Ovary (tissue), 10 donors: ENCODE results near the gene VPS41. TPM values are rescaled to one million over a fixed set of nuclear protein-coding genes. Genes with fewer than 3 reads are reported as not detected.

ENCODE experiments used
- DNase-seq, 5 donors: peaks; one replicate each; pipeline ENCODE4 v3.0.0-alpha.2; 2019 to 2020
- H3K27ac ChIP-seq, 2 donors: fragments of 200-600 bp; one replicate each; pipeline versions ENCODE4 v1.5.1 to v1.8.0; 2019 to 2022
- H3K27me3 ChIP-seq: fragments of 200-600 bp; one replicate; pipeline ENCODE4 v1.8.0; 2022
- H3K36me3 ChIP-seq: fragments of 200-600 bp; sonication (generic); one replicate; pipeline ENCODE4 v1.5.1; 2019
- H3K4me1 ChIP-seq: one replicate; pipeline ENCODE4 v1.8.1; 2013; ENCODE audit warnings: mild to moderate bottlenecking, moderate library complexity; ENCODE audit not compliant: insufficient read depth
- H3K4me3 ChIP-seq: fragments of 200-600 bp; sonication (generic); one replicate; pipeline ENCODE4 v1.5.1; 2017
- H3K9me3 ChIP-seq, 2 donors: fragments of 200-600 bp in 1 of 2; sonication (generic) in 1 of 2; one replicate each; pipeline versions ENCODE4 v1.5.1 to v1.8.1; 2013 to 2019; ENCODE audit warnings: mild to moderate bottlenecking in 1 of 2, moderate library complexity in 1 of 2
- CTCF ChIP-seq, 3 donors: fragments of 450-650 bp in 2 of 3; fragments of 200-600 bp in 1 of 3; IDR thresholded peaks; one replicate each; pipeline versions ENCODE4 v1.5.1 to v1.8.0; 2016 to 2022; ENCODE audit warnings: antibody characterized with exemption in 3 of 3, mild to moderate bottlenecking in 1 of 3
- EP300 ChIP-seq: sonication (generic); formaldehyde crosslinking; IDR thresholded peaks from one replicate; pipeline ENCODE4 v1.6.1; 2017; ENCODE audit warnings: antibody characterized with exemption
- POLR2A ChIP-seq: fragments of 450-650 bp; IDR thresholded peaks from one replicate; pipeline ENCODE4 v1.6.1; 2017; ENCODE audit warnings: antibody characterized with exemption, mild to moderate bottlenecking, moderate library complexity
- WGBS, 3 donors: extraction: QIAGEN DNeasy Blood & Tissue Kit in 1 of 3; methylation state at CpG; one replicate each; pipeline versions ENCODE4 v1.1.5 to v1.1.7; 2013 to 2017; 5-methylcytosine and 5-hydroxymethylcytosine counted together
- intact Hi-C, 4 donors: fragments of 100-400 bp; cut with DNase I; formaldehyde crosslinking; loops; one replicate each; pipeline versions ENCODE4 v1.11.0 to v1.15.1; 2022 to 2023
- long read RNA-seq, 3 donors: library from polyadenylated mRNA in 2 of 3; unstranded in 2 of 3; transcript quantifications; one replicate each; pipeline ENCODE4 v2.0.0 and lab custom pipeline, GENCODE V29; 2021 to 2026
- polyA plus RNA-seq, 2 donors: library from polyadenylated mRNA; stranded (reverse); fragments of 200-250 nt in 1 of 2; fragments of 350-450 nt in 1 of 2; fragmentation: Illumina TruSeq in 1 of 2; extraction: RNeasy Lipid Tissue Mini Kit (QIAGEN cat#74804) in 1 of 2; gene quantifications; one replicate each; pipeline ENCODE4 v1.2.3, GENCODE V29; 2013 to 2014
- total RNA-seq, 7 donors: library from RNA; depleted of rRNA in 2 of 7; stranded (reverse); fragments of >200 nt in 2 of 7; fragmentation: NEBNext Ultra II Directional in 3 of 7; extraction: Animal tissue kit (Norgen Biotek cat#: 25700) in 3 of 7; gene quantifications; one replicate each; pipeline versions ENCODE4 v1.1.0 to v1.2.4, GENCODE V29; 2016 to 2023
- donor health status: DM: no; HTN: no; CAD: no; lungs with moderate emphysema.
- donor health status: DM: no; HTN: no; CAD: no.
- donor health status: Bipolar disorder and iron deficiency.
- donor health status: DM: yes; HTN: yes; CAD: no.
- donor health status: DM: no; HTN: no; CAD: no.
- donor health status: DM: yes; HTN: yes; CAD: no.

VPS41 gene
- total RNA-seq (10 to 100 TPM; 32.1 to 77.0 (median 57.2) TPM), polyA plus RNA-seq (10 to 100 TPM; 17.3 to 67.6 TPM)
- long read RNA-seq, donor 1, full-length matches to known transcripts: 29 of 100 reads
- long read RNA-seq, donor 1, partial matches to known transcripts: 57 of 100 reads
- long read RNA-seq, donor 1, other reads (novel, unspliced or antisense): 14 of 100 reads
- long read RNA-seq, donor 2, full-length matches to known transcripts: 8 of 8 reads
- long read RNA-seq, donor 2, partial matches to known transcripts: 0 of 8 reads
- long read RNA-seq, donor 2, other reads (novel, unspliced or antisense): 0 of 8 reads
- long read RNA-seq, donor 3, full-length matches to known transcripts: 67 of 76 reads
- long read RNA-seq, donor 3, partial matches to known transcripts: 4 of 76 reads
- long read RNA-seq, donor 3, other reads (novel, unspliced or antisense): 5 of 76 reads

DNA sequence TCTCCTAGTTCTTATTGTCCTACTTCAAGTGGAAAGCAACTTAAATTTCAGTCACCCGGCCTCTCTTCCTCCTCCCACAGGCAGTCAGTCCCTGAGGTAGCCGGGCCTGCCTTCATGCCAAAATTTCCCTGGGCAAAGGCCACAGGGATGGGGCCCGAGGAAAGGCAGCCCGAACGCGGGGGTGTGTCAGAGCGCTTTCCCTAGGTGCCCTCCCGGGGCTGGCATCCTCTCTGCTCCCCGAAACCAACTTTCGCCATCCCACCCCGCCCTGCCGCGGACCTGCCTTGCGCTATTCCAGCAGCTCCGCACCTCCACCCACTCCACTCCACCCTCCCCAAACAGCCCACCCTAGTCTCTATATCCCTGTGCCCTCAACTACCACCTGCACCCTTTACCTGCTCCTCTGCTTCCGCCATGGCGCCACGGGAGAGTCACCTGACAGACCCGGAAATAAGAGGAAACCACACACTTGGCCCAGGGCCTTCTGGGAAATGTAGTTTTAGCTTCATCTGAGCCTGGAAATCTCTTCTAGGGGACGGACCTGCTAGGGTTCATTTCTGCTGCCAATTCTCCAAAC, at the start of gene VPS41:
Gene VPS41 (minus strand): TSS at position 433 of the 577 bp plus-strand sequence. CDS start 17 bp downstream, at position 416.
- peaks cover 2% of the 10 kb centered on the region for H3K4me1 ChIP-seq
- H3K4me3 ChIP-seq: peak within 1 kb of the TSS; percentile 95
- no peaks in the 10 kb centered on the region for H3K9me3 ChIP-seq
- peak; percentile 63 to 76 (median 74) for DNase-seq
- intact Hi-C loops: loop anchor here in 1 of 4 donors (10.0 kb wide), 1 partner anchor 1256 kb away; no protein-coding TSS in a partner anchor
- H3K27me3 ChIP-seq: no peaks in the 10 kb centered on the region
- H3K36me3 ChIP-seq: no peaks in the 10 kb centered on the region
- H3K27ac ChIP-seq: no peak within 1 kb of the TSS
- TF ChIP-seq EP300: no peak
- no peak for TF ChIP-seq CTCF (IDR thresholded peaks at IDR 0.05)
- WGBS, 3 donors: 0% methylated on average over 20 of the region's 20 CpGs

GRCh38 chr7:38955892-38956291, 46.9 kb upstream of the VPS41 start:
- intact Hi-C loops: loop anchor here in 1 of 4 donors (10.0 kb wide), 1 partner anchor 61 kb away; no protein-coding TSS in a partner anchor
- no peak for TF ChIP-seq POLR2A
- Histone ChIP-seq H3K4me1 (no peaks in the 10 kb centered on the region), H3K4me3 (no peak overlapping the region), H3K27ac (no peak overlapping the region), H3K9me3 (no peaks in the 10 kb centered on the region), H3K36me3 (no peaks in the 10 kb centered on the region), H3K27me3 (no peaks in the 10 kb centered on the region)
- 74 to 77% (median 76%) methylated on average over 5 of the region's 5 CpGs for WGBS, 3 donors
- DNase-seq: no peak

GRCh38 chr7:38953971-38954370, 45.0 kb upstream of the VPS41 start:
- Histone ChIP-seq H3K36me3 (no peaks in the 10 kb centered on the region), H3K4me1 (no peaks in the 10 kb centered on the region), H3K9me3 (no peaks in the 10 kb centered on the region), H3K4me3 (no peak overlapping the region), H3K27me3 (no peaks in the 10 kb centered on the region), H3K27ac (no peak overlapping the region)
- TF ChIP-seq EP300 (no peak), CTCF (IDR thresholded peaks at IDR 0.05) (no peak)
- 74 to 84% (median 74%) methylated on average over 4 of the region's 4 CpGs for WGBS, 3 donors
- intact Hi-C loops: loop anchor here in 1 of 4 donors (10.0 kb wide), 1 partner anchor 59 kb away; no protein-coding TSS in a partner anchor
- no peak for DNase-seq

DNA sequence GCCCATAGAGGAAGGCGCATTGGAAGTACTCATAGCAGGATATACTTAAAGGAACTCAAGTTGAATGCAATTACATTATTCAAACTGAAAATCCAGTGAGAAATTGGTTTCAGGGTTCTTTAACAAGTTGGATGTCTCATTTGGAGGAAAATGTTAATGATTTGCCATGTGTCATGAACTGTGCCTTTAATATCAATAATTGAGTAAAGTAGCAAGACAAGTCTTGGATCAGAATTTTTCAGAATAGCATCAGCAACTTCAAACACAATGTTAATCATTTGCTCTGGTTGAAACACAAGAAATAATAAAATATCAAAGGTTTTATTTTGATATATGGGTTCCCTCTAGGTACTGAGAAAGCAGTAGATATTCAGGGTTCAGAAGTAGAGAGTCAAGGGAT, 44.2 kb upstream of the VPS41 start:
- no peaks in the 10 kb centered on the region for H3K27me3 ChIP-seq
- 97 to 100% (median 98%) methylated on average over 1 of the region's 1 CpG for WGBS, 3 donors
- H3K4me3 ChIP-seq: no peak overlapping the region
- no peak for TF ChIP-seq EP300
- TF ChIP-seq POLR2A: no peak
- no peak for TF ChIP-seq CTCF (IDR thresholded peaks at IDR 0.05)
- intact Hi-C loops: loop anchor here in 1 of 4 donors (10.0 kb wide), 1 partner anchor 58 kb away; no protein-coding TSS in a partner anchor
- no peak overlapping the region for H3K27ac ChIP-seq
- no peaks in the 10 kb centered on the region for H3K9me3 ChIP-seq
- H3K4me1 ChIP-seq: no peaks in the 10 kb centered on the region
- no peaks in the 10 kb centered on the region for H3K36me3 ChIP-seq
- no peak for DNase-seq
